ENCODE results near the gene RER1.

Gene RER1

GRCh38 chr1:2373551-2374251 lies 17.9 kb upstream of the RER1 start:
- no peak overlapping the region for H3K4me3 ChIP-seq (ENCODE audit: low read depth, low read length)
- TF ChIP-seq, protein P1, sequence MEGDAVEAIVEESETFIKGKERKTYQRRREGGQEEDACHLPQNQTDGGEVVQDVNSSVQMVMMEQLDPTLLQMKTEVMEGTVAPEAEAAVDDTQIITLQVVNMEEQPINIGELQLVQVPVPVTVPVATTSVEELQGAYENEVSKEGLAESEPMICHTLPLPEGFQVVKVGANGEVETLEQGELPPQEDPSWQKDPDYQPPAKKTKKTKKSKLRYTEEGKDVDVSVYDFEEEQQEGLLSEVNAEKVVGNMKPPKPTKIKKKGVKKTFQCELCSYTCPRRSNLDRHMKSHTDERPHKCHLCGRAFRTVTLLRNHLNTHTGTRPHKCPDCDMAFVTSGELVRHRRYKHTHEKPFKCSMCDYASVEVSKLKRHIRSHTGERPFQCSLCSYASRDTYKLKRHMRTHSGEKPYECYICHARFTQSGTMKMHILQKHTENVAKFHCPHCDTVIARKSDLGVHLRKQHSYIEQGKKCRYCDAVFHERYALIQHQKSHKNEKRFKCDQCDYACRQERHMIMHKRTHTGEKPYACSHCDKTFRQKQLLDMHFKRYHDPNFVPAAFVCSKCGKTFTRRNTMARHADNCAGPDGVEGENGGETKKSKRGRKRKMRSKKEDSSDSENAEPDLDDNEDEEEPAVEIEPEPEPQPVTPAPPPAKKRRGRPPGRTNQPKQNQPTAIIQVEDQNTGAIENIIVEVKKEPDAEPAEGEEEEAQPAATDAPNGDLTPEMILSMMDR (conservative IDR thresholded peaks at IDR 0.05; ENCODE audit: low read depth, low read length) = peak; percentile 37
- DNase-seq (ENCODE audit: low read depth) = no peak

- TF ChIP-seq, protein P1 (conservative IDR thresholded peaks at IDR 0.05; ENCODE audit: low read depth, low read length) = no peak
- H3K4me3 ChIP-seq (ENCODE audit: low read depth, low read length) = no peak overlapping the region
- DNase-seq (ENCODE audit: low read depth) = no peak
Measured at GRCh38 chr1:2374252-2375155, 17.1 kb upstream of the RER1 start.

DNA sequence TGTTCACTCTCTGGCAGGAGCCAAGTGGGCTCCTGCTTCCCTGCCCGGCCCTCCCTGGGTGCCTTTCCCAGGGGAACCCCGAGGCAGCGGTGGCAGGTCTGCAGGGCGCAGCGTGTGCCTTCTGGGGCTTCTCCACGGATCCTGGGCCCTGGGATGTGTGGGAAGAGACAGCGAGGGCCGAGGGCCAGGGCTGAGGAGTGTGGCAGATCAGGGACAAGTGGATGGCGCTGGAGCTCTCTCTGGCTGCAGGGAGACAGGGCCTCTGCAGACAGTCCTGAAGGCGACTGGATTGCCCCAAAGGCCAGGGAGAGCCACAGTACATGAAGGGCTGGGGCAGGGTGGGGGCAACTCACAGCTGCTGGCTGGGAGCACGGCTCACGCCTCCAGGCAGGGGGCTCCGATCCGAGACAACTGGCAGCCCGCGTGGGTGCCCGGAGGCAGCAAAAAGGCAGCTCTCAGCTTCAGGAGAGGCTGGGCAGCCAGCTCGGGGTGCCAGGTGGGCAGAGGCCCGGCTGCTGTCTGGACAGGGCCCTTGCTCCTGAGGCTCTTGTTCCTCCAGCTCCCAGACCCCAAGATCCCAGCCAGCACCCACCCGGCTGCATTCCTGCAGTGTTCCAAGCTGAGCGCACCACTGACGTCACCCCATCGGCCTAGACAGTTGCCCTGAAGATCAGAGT lies 16.3 kb upstream of the RER1 start:
- H3K4me3 ChIP-seq (ENCODE audit: low read depth, low read length) = no peak overlapping the region
- TF ChIP-seq, protein P1 (conservative IDR thresholded peaks at IDR 0.05; ENCODE audit: low read depth, low read length) = no peak
- no peak for DNase-seq (ENCODE audit: low read depth)

- no peak for DNase-seq (ENCODE audit: low read depth)
- TF ChIP-seq, protein P1 (conservative IDR thresholded peaks at IDR 0.05; ENCODE audit: low read depth, low read length) = no peak
- no peak overlapping the region for H3K4me3 ChIP-seq (ENCODE audit: low read depth, low read length)
Measured at GRCh38 chr1:2375923-2376260, 15.7 kb upstream of the RER1 start.

- DNase-seq (ENCODE audit: low read depth) = no peak
- TF ChIP-seq, protein P1 (conservative IDR thresholded peaks at IDR 0.05; ENCODE audit: low read depth, low read length) = no peak
Measured at GRCh38 chr1:2376261-2376741, 15.3 kb upstream of the RER1 start.

GRCh38 chr1:2376931-2377672 lies 14.5 kb upstream of the RER1 start:
- H3K4me3 ChIP-seq (ENCODE audit: low read depth, low read length) = no peak overlapping the region
- DNase-seq (ENCODE audit: low read depth) = no peak
- TF ChIP-seq, protein P1 (conservative IDR thresholded peaks at IDR 0.05; ENCODE audit: low read depth, low read length) = no peak

More at GRCh38 chr1:2376261-2376741, 15.3 kb upstream of the RER1 start:
- H3K4me3 ChIP-seq (ENCODE audit: low read depth, low read length) = no peak overlapping the region
